GM23338 (cell line): ENCODE results near the gene KCNIP3. TPM values are rescaled to one million over a fixed set of nuclear protein-coding genes. Genes with fewer than 3 reads are reported as not detected.

Experiments used
- ATAC-seq: fragments of 200-7000 bp; cut with Tn5 transposase; 3 replicates; pipeline ENCODE4 v1.9.1; 2020
- DNase-seq: peaks from one replicate; pipeline ENCODE4 v3.0.0-alpha.2; 2015; ENCODE audit warnings: low spot score
- H2AFZ ChIP-seq: fragments of 200-600 bp; sonication (generic); 2 replicates; pipeline ENCODE4 v1.8.0; 2016; ENCODE audit warnings: antibody characterized with exemption, mild to moderate bottlenecking, moderate library complexity
- H3F3A ChIP-seq: fragments of 200-600 bp; sonication (generic); replicated peaks from 2 replicates; pipeline ENCODE4 v1.8.0; 2017; ENCODE audit warnings: antibody characterized with exemption, mixed run types, low read depth
- H3K27ac ChIP-seq: fragments of 200-600 bp; sonication (generic); 2 replicates; pipeline ENCODE4 v1.6.1; 2016; ENCODE audit warnings: low read depth
- H3K27me3 ChIP-seq: fragments of 200-600 bp; sonication (generic); 2 replicates; pipeline ENCODE4 v1.8.0; 2016; ENCODE audit warnings: mild to moderate bottlenecking, mixed run types, moderate library complexity; ENCODE audit not compliant: insufficient read depth
- H3K36me3 ChIP-seq: fragments of 200-600 bp; sonication (generic); 2 replicates; pipeline ENCODE4 v1.8.0; 2016; ENCODE audit warnings: mild to moderate bottlenecking; ENCODE audit not compliant: insufficient read depth
- H3K4me1 ChIP-seq: fragments of 200-600 bp; sonication (generic); 2 replicates; pipeline ENCODE4 v1.8.0; 2016; ENCODE audit warnings: mild to moderate bottlenecking, moderate library complexity; ENCODE audit not compliant: insufficient read depth
- H3K4me2 ChIP-seq: fragments of 200-600 bp; sonication (generic); 2 replicates; pipeline ENCODE4 v1.7.1; 2017; ENCODE audit warnings: mixed run types
- H3K4me3 ChIP-seq: fragments of 200-600 bp; sonication (generic); 2 replicates; pipeline ENCODE4 v1.6.1; 2016; ENCODE audit warnings: mixed run types
- H3K79me2 ChIP-seq: fragments of 200-600 bp; sonication (generic); replicated peaks from 2 replicates; pipeline ENCODE4 v1.8.0; 2017; ENCODE audit warnings: mild to moderate bottlenecking; ENCODE audit not compliant: insufficient read depth
- H3K9me2 ChIP-seq: fragments of 200-600 bp; sonication (generic); 2 replicates; pipeline ENCODE4 v1.8.0; 2017; ENCODE audit not compliant: insufficient read depth
- H4K20me1 ChIP-seq: fragments of 200-600 bp; sonication (generic); replicated peaks from 2 replicates; pipeline ENCODE4 v1.8.0; 2017; ENCODE audit warnings: mild to moderate bottlenecking; ENCODE audit not compliant: insufficient read depth
- H3K27ac Mint-ChIP-seq: 2 replicates; pipeline ENCODE4 v1.8.0; 2020; ENCODE audit warnings: inconsistent platforms, mild to moderate bottlenecking, moderate library complexity, mixed read lengths
- H3K27me3 Mint-ChIP-seq: 3 replicates; pipeline ENCODE4 v1.8.0; 2022; ENCODE audit warnings: low read depth, mild to moderate bottlenecking, moderate library complexity, mixed read lengths, inconsistent platforms; ENCODE audit not compliant: insufficient read depth, poor library complexity
- H3K36me3 Mint-ChIP-seq: 3 replicates; pipeline ENCODE4 v1.8.0; 2021; ENCODE audit warnings: low read depth, mild to moderate bottlenecking, inconsistent platforms, moderate library complexity, mixed read lengths
- H3K4me1 Mint-ChIP-seq: 3 replicates; pipeline ENCODE4 v1.8.0; 2020; ENCODE audit warnings: mild to moderate bottlenecking, inconsistent platforms, mixed read lengths
- H3K4me3 Mint-ChIP-seq: 3 replicates; pipeline ENCODE4 v1.8.0; 2021; ENCODE audit warnings: moderate library complexity, mild to moderate bottlenecking, inconsistent platforms, mixed read lengths
- H3K9me3 Mint-ChIP-seq: 3 replicates; pipeline ENCODE4 v1.8.0; 2020; ENCODE audit warnings: moderate library complexity, mild to moderate bottlenecking, inconsistent platforms, mixed read lengths
- CREB1 ChIP-seq: fragments of 250-450 bp; sonication (Bioruptor Pico); IDR thresholded peaks from 2 replicates; pipeline ENCODE4 v1.5.0; 2020; ENCODE audit warnings: low read depth, mild to moderate bottlenecking, moderate library complexity
- EZH2 ChIP-seq: fragments of 200-600 bp; sonication (generic); IDR thresholded peaks from one replicate; pipeline ENCODE4 v1.8.0; 2017; ENCODE audit warnings: antibody characterized with exemption, mild to moderate bottlenecking, low read depth; ENCODE audit not compliant: unreplicated experiment
- EZH2phosphoT487 ChIP-seq: fragments of 200-600 bp; sonication (generic); IDR thresholded peaks from one replicate; pipeline ENCODE4 v1.8.1; 2018; ENCODE audit warnings: antibody characterized with exemption; ENCODE audit not compliant: unreplicated experiment
- JUNB ChIP-seq: IDR thresholded peaks from one replicate; pipeline ENCODE4 v1.6.1; 2016; ENCODE audit warnings: antibody characterized with exemption; ENCODE audit not compliant: unreplicated experiment
- NANOG ChIP-seq: IDR thresholded peaks from 2 replicates; pipeline ENCODE4 v1.6.1; 2016; ENCODE audit warnings: antibody characterized with exemption, borderline replicate concordance
- POLR2AphosphoS5 ChIP-seq: IDR thresholded peaks from 2 replicates; pipeline ENCODE4 v1.6.1; 2016; ENCODE audit warnings: antibody characterized with exemption, low read depth
- STAT1 ChIP-seq: IDR thresholded peaks from one replicate; pipeline ENCODE4 v1.6.1; 2016; ENCODE audit warnings: antibody characterized with exemption; ENCODE audit not compliant: unreplicated experiment
- ZNF114 ChIP-seq: fragments of 250-450 bp; sonication (Bioruptor Pico); IDR thresholded peaks from 2 replicates; pipeline ENCODE4 v1.5.0; 2020; ENCODE audit warnings: mild to moderate bottlenecking, moderate library complexity
- ZNF331 ChIP-seq: fragments of 250-450 bp; sonication (Bioruptor Pico); IDR thresholded peaks from 2 replicates; pipeline ENCODE4 v1.5.0; 2020; ENCODE audit warnings: low read depth, mild to moderate bottlenecking, moderate library complexity
- polyA plus RNA-seq: library from polyadenylated mRNA; unstranded; fragments of >200 nt; fragmentation: Nextera tagmentation; extraction: Ambion mirVana; gene quantifications from 2 replicates; pipeline ENCODE4 v1.2.1, GENCODE V29; 2016
- total RNA-seq: library from RNA; depleted of rRNA; stranded (reverse); fragments of >200 nt; shearing (Covaris generic); gene quantifications from 2 replicates; pipeline ENCODE4 v1.2.3, GENCODE V29; 2014
- TF ChIP-seq, protein P1 (sequence below): fragments of 250-450 bp; sonication (Bioruptor Pico); IDR thresholded peaks from 2 replicates; pipeline ENCODE4 v1.5.0; 2020; ENCODE audit warnings: mild to moderate bottlenecking, moderate library complexity
- TF ChIP-seq, protein P2 (sequence below), 2 experiments: fragments of 200-600 bp in 1 of 2; sonication (generic) in 1 of 2; conservative IDR thresholded peaks; 2 replicates each; pipeline versions ENCODE4 v1.5.1 to v1.6.1; 2016 to 2017; ENCODE audit warnings: antibody characterized with exemption in 2 of 2, low read depth in 2 of 2, mild to moderate bottlenecking in 2 of 2, moderate library complexity in 1 of 2
- TF ChIP-seq, protein P3 (sequence below): IDR thresholded peaks from 2 replicates; pipeline ENCODE4 v1.6.1; 2016; ENCODE audit warnings: antibody characterized with exemption
- TF ChIP-seq, protein P4 (sequence below): IDR thresholded peaks from one replicate; pipeline ENCODE4 v1.6.1; 2018; ENCODE audit warnings: antibody characterized with exemption; ENCODE audit not compliant: unreplicated experiment

The KCNIP3 gene
- total and polyA plus RNA-seq, 2 experiments from 2014 or later: 0.32 to 0.83 TPM

DNA sequence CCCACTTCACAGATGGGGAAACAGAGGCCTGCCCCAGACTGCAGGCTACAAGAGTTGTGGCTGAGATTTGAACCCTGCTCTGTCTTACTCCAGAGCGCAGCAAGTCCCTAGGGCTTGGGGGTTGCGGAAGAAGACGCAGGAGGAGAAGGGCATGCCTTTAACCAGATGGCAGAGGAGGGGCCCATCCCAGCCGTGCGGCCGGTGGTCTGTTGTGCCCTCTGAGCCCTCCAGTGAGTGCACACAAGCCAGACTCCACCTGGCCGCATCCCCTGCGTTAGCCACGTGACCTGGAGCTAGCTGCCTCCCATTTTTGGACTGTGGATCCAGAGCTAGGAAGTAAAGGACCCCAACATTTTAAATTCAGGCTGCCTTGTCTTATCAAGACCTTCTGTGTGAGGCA lies 2.8 kb downstream of the KCNIP3 start:
- Histone ChIP-seq H4K20me1 (no peaks in the 10 kb centered on the region), H3K27ac (no peak overlapping the region), H2AFZ (no peak overlapping the region), H3K36me3 (no peaks in the 10 kb centered on the region), H3F3A (no peaks in the 10 kb centered on the region), H3K4me1 (peaks cover 12% of the 10 kb centered on the region; the same call in 1 of the 2 replicates), H3K27me3 (no peaks in the 10 kb centered on the region), H3K4me3 (no peak overlapping the region), H3K79me2 (no peaks in the 10 kb centered on the region), H3K9me2 (no peaks in the 10 kb centered on the region), H3K4me2 (no peak overlapping the region)
- no peak for DNase-seq
- no peaks in the 10 kb centered on the region for H3K36me3 Mint-ChIP-seq
- no peak for ATAC-seq
- H3K4me3 Mint-ChIP-seq: no peak overlapping the region
- TF ChIP-seq EZH2phosphoT487 (no peak), ZNF331 (CRISPR knock-in tag) (no peak), JUNB (no peak), CREB1 (CRISPR knock-in tag) (no peak), EZH2 (no peak), ZNF114 (CRISPR knock-in tag) (no peak), POLR2AphosphoS5 (no peak), STAT1 (no peak), NANOG (no peak)
- TF ChIP-seq, protein P1, sequence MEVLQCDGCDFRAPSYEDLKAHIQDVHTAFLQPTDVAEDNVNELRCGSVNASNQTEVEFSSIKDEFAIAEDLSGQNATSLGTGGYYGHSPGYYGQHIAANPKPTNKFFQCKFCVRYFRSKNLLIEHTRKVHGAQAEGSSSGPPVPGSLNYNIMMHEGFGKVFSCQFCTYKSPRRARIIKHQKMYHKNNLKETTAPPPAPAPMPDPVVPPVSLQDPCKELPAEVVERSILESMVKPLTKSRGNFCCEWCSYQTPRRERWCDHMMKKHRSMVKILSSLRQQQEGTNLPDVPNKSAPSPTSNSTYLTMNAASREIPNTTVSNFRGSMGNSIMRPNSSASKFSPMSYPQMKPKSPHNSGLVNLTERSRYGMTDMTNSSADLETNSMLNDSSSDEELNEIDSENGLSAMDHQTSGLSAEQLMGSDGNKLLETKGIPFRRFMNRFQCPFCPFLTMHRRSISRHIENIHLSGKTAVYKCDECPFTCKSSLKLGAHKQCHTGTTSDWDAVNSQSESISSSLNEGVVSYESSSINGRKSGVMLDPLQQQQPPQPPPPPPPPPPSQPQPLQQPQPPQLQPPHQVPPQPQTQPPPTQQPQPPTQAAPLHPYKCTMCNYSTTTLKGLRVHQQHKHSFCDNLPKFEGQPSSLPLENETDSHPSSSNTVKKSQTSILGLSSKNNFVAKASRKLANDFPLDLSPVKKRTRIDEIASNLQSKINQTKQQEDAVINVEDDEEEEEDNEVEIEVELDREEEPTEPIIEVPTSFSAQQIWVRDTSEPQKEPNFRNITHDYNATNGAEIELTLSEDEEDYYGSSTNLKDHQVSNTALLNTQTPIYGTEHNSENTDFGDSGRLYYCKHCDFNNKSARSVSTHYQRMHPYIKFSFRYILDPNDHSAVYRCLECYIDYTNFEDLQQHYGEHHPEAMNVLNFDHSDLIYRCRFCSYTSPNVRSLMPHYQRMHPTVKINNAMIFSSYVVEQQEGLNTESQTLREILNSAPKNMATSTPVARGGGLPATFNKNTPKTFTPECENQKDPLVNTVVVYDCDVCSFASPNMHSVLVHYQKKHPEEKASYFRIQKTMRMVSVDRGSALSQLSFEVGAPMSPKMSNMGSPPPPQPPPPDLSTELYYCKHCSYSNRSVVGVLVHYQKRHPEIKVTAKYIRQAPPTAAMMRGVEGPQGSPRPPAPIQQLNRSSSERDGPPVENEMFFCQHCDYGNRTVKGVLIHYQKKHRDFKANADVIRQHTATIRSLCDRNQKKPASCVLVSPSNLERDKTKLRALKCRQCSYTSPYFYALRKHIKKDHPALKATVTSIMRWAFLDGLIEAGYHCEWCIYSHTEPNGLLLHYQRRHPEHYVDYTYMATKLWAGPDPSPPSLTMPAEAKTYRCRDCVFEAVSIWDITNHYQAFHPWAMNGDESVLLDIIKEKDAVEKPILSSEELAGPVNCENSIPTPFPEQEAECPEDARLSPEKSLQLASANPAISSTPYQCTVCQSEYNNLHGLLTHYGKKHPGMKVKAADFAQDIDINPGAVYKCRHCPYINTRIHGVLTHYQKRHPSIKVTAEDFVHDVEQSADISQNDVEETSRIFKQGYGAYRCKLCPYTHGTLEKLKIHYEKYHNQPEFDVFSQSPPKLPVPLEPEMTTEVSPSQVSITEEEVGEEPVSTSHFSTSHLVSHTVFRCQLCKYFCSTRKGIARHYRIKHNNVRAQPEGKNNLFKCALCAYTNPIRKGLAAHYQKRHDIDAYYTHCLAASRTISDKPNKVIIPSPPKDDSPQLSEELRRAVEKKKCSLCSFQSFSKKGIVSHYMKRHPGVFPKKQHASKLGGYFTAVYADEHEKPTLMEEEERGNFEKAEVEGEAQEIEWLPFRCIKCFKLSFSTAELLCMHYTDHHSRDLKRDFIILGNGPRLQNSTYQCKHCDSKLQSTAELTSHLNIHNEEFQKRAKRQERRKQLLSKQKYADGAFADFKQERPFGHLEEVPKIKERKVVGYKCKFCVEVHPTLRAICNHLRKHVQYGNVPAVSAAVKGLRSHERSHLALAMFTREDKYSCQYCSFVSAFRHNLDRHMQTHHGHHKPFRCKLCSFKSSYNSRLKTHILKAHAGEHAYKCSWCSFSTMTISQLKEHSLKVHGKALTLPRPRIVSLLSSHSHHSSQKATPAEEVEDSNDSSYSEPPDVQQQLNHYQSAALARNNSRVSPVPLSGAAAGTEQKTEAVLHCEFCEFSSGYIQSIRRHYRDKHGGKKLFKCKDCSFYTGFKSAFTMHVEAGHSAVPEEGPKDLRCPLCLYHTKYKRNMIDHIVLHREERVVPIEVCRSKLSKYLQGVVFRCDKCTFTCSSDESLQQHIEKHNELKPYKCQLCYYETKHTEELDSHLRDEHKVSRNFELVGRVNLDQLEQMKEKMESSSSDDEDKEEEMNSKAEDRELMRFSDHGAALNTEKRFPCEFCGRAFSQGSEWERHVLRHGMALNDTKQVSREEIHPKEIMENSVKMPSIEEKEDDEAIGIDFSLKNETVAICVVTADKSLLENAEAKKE: no peak
- TF ChIP-seq, protein P2, sequence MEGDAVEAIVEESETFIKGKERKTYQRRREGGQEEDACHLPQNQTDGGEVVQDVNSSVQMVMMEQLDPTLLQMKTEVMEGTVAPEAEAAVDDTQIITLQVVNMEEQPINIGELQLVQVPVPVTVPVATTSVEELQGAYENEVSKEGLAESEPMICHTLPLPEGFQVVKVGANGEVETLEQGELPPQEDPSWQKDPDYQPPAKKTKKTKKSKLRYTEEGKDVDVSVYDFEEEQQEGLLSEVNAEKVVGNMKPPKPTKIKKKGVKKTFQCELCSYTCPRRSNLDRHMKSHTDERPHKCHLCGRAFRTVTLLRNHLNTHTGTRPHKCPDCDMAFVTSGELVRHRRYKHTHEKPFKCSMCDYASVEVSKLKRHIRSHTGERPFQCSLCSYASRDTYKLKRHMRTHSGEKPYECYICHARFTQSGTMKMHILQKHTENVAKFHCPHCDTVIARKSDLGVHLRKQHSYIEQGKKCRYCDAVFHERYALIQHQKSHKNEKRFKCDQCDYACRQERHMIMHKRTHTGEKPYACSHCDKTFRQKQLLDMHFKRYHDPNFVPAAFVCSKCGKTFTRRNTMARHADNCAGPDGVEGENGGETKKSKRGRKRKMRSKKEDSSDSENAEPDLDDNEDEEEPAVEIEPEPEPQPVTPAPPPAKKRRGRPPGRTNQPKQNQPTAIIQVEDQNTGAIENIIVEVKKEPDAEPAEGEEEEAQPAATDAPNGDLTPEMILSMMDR (conservative IDR thresholded peaks at IDR 0.05; ENCODE audit: low read depth in 2 of 2): no peak
- TF ChIP-seq, protein P3, sequence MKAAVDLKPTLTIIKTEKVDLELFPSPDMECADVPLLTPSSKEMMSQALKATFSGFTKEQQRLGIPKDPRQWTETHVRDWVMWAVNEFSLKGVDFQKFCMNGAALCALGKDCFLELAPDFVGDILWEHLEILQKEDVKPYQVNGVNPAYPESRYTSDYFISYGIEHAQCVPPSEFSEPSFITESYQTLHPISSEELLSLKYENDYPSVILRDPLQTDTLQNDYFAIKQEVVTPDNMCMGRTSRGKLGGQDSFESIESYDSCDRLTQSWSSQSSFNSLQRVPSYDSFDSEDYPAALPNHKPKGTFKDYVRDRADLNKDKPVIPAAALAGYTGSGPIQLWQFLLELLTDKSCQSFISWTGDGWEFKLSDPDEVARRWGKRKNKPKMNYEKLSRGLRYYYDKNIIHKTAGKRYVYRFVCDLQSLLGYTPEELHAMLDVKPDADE: no peak
- TF ChIP-seq, protein P4, sequence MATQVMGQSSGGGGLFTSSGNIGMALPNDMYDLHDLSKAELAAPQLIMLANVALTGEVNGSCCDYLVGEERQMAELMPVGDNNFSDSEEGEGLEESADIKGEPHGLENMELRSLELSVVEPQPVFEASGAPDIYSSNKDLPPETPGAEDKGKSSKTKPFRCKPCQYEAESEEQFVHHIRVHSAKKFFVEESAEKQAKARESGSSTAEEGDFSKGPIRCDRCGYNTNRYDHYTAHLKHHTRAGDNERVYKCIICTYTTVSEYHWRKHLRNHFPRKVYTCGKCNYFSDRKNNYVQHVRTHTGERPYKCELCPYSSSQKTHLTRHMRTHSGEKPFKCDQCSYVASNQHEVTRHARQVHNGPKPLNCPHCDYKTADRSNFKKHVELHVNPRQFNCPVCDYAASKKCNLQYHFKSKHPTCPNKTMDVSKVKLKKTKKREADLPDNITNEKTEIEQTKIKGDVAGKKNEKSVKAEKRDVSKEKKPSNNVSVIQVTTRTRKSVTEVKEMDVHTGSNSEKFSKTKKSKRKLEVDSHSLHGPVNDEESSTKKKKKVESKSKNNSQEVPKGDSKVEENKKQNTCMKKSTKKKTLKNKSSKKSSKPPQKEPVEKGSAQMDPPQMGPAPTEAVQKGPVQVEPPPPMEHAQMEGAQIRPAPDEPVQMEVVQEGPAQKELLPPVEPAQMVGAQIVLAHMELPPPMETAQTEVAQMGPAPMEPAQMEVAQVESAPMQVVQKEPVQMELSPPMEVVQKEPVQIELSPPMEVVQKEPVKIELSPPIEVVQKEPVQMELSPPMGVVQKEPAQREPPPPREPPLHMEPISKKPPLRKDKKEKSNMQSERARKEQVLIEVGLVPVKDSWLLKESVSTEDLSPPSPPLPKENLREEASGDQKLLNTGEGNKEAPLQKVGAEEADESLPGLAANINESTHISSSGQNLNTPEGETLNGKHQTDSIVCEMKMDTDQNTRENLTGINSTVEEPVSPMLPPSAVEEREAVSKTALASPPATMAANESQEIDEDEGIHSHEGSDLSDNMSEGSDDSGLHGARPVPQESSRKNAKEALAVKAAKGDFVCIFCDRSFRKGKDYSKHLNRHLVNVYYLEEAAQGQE: no peak
- H3K27ac Mint-ChIP-seq: no peak overlapping the region
- peaks cover 21% of the 10 kb centered on the region for H3K4me1 Mint-ChIP-seq
- no peaks in the 10 kb centered on the region for H3K9me3 Mint-ChIP-seq
- peaks cover 12% of the 10 kb centered on the region for H3K27me3 Mint-ChIP-seq
